Dermis blood vessel endothelial cell (primary cell): ENCODE data around the gene DRAXIN. TPM values are rescaled to one million over a fixed set of nuclear protein-coding genes. Genes with fewer than 3 reads are reported as not detected.

ENCODE experiments used
- DNase-seq: peaks from one replicate; pipeline ENCODE4 v3.0.0; 2010
- total RNA-seq: library from RNA; depleted of rRNA; stranded (reverse); fragments of >200 nt; gene quantifications from 2 replicates; pipeline ENCODE4 v1.2.3, GENCODE V29; 2014

Gene DRAXIN
- total RNA-seq, 1 donor from 2014 or later: 0.17 TPM

GRCh38 chr1:11738783-11739182 lies 47.3 kb downstream of the DRAXIN start:
- DNase-seq: no peak

DNA sequence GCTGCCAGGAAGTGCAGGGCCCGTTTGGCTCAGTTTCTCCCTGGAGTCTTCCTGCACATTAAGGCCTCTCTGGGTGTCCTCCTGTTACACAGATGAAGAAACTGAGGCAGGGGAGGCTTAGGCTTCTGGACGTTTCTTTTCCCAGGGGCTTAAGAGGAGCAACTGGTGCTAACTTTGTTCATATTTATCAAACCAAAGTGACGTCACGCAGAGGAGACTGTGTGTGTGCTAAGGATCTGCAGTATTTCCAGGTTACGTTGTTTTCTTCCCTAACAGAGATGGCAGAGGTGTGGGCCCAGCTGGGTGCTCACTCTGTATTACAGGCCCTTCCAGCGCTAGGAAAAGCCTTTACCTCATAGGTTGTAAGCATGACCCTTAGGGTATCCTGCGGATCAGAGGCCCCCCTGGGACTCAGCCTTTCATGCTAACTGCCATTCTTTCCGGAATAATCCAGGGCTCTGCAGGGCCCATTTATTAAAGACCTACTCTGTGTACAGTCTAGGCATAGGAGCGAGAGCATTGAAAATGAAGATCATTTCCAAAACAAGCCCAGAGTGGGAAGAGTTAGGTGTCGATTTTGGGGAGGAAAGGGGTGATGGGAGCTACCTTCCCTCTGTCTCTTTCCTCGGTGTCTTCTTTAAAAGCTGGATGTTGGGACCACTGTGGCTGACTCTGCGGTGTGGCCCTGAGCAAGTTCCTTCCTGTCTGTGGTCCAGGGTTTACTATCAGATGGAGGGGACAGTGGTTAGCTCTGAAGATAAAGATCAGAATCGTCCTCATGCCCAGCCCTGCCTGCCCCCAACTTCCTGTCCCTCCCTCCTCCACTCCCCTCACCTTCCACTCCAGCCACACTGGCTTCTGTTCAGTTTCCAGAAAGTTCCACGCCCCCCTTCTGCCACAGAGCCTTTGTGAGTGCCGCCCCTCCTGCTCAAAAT lies 49.0 kb downstream of the DRAXIN start:
- no peak for DNase-seq

GRCh38 chr1:11741482-11741881 lies 50.0 kb downstream of the DRAXIN start:
- no peak for DNase-seq

DNA sequence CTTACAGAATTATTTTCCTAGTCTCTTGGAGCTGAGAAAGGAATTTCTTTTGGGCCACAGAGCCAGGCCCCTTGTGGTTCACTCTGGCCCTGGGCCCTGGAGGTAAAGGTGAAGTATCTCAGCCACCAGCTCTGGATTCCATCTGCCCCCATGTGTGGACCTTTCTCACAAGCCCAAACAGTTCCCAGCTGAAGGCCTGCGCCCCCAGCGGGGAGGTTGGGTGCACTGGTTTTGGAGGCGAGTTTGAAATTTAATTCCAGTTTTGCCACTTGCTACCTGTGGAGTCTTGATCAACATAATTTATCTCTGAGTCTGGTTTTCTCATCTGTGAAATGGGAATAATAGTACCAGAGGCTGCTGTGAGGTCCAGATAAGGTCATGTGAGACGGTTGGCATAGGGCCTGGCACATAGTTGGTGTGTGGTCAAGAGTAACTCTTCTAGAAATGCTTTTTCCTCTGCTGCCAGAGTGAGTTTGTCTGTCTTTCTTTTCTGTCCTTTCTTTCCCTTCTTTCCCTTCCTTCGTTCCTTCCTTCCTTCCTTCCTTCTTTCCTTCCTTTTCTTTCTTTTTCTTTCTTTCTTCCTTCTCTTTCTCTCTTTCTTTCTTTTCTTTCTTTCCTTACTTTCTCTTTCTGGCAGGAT lies 50.5 kb downstream of the DRAXIN start:
- no peak for DNase-seq

DNA sequence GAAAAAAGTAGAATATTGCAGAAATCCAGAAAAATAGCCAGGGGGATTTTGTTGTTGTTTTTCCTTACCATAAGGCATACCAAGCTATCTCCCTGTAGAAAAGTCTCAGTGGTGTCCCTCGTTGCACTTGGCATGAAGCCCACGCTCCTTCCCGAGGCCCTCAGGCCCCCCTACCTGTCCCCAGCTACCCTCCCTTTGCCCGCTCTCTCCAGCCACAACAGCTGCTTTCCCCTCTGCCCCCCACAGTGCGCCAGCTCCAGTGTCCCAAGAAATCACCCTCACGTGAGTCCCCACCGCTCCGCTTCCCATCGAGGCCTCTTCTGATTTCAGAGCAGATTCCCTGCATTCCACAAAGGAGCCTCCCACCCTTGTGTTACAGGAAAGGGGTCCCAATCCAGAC lies 52.8 kb downstream of the DRAXIN start:
- no peak for DNase-seq

- peak; percentile 47 for DNase-seq
Measured at GRCh38 chr1:11746092-11746491, 54.6 kb downstream of the DRAXIN start.

GRCh38 chr1:11746795-11747487 lies 55.4 kb downstream of the DRAXIN start:
- no peak for DNase-seq

DNA sequence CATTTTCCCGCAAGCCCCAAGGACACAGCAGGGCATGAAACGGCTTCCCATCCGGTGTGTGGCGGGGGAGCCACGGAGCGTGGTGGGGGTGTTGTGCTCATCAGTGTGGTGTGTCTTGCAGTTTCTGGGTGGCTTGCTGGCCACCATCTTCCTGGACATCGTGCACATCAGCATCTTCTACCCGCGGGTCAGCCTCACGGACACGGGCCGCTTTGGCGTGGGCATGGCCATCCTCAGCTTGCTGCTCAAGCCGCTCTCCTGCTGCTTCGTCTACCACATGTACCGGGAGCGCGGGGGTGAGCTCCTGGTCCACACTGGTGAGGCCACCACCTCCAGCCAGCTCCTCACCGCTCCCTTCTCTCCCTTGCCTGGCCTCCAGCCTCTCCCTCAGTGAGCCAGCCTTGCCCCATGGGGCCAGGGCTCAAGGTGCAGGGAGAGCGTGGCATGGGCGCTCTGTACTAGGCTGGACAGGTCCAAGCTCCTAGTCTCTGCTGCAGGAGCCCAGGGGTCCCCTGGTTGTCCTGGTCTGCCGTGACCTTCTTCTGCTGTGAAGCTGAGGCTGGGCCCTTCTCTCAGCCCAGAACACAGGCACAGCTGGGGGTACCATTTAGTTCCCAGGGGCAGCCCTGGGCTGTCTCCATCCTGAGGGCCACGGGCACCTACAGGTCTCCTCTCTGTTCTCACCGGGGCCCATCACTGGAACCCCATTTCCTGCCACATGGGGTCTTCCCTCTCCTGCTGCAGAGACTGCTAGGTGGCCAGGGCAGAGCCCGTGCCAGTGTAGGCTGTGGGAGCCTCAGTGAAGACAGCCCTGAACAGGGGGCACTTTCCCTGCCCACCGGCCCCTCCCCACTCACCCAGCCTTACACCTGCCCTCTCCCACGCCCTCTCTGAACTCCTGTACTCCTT lies 57.0 kb downstream of the DRAXIN start:
- no peak for DNase-seq

GRCh38 chr1:11749203-11749689 lies 57.7 kb downstream of the DRAXIN start:
- peak; percentile 55 for DNase-seq

DNA sequence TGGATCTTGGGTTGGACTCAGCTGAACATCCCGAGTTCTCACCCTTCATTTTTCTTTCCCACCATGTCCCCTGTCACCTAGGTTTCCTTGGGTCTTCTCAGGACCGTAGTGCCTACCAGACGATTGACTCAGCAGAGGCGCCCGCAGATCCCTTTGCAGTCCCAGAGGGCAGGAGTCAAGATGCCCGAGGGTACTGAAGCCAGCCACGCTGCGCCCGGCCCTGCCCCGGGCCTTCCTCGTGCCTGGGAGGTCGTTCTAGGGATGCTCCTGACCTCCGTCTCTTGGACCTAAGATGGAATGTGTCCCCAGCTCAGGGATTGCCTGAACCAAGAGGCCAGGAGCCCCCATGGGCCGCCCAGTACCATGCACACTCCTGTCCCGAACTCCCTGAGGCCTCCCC lies 58.5 kb downstream of the DRAXIN start:
- DNase-seq: no peak

DNA sequence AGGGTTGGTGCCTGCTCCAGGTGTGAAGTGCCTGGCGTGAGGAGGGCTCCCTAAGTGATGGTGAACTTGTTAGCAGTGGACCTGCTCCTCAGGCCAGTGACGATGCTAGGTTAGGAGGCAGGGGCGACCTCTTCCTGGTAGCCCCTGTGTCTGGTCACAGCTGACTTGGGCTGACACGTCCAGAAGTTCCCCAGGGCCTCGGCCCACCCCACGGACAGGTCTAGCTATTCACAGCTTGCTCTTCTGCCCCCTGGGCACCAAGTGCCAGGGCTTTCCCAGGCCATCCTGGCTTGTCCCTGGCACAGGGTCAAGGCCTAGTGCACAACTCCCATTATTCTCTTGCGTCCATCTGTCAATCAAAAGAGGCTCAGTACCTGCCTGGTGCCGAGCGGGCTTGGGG lies 59.6 kb downstream of the DRAXIN start:
- no peak for DNase-seq

DNA sequence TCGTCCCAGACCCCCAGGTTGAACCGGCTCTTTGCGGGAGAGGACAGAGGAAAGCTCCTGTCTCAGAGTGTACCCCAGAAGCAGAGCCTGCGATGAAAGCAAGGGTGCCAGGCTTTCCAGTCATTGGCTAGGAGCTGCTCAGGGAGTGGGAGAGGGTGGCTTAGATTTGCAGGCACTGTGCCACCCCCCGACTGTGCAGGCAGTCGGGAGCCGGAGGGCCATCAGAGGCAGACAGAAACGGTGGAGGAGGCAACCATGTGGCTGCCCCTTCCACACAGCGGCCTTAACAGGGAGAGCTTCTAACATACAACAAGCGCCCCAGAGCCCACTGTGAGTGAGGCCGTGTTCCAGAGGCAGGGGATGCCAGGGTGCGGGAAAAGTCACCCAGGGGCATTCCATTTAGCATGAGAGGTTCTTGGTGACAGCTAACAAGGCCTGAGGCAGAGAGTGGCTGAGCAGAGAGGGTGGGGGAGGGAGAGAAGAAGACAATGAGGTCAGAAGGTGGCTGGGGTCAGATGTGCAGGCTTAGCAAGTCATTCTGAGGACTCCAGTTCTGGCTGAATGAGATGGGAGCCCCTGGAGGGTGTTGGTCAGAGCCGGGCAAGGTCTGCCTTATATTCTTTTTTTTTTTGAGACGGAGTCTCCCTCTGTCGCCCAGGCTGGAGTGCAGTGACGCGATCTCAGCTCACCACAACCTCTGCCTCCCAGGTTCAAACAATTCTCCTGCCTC lies 61.0 kb downstream of the DRAXIN start:
- no peak for DNase-seq

DNA sequence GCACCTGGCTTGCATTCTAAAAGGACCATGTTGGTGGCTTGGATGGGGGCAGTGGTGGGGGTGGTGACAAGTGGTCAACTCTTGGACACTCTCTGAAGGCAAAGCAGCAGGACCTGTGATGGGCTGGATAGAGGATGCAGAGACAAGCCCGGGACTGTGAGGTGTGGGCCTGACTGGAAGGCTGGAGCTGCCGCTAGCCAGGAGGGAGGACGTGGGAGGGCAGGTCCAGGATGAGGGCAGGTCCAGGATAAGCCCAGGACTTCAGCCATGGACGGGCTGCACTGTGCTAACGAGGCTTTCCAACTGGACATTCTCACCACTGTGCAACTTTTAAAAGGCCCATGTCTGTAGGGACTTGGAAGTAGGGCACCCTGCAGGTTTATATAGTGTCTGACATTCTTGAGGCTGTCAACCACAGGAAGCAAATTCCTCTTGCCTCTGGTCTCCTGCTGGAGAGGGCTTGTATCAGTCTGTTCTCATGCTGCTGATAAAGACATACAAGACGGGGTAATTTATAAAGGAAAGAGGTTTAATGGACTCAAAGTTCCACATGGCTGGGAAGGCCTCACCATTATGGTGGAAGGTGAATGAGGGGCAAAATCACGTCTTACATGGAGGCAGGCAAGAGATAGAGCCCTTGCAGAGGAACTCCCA lies 62.2 kb downstream of the DRAXIN start:
- DNase-seq: no peak

DNA sequence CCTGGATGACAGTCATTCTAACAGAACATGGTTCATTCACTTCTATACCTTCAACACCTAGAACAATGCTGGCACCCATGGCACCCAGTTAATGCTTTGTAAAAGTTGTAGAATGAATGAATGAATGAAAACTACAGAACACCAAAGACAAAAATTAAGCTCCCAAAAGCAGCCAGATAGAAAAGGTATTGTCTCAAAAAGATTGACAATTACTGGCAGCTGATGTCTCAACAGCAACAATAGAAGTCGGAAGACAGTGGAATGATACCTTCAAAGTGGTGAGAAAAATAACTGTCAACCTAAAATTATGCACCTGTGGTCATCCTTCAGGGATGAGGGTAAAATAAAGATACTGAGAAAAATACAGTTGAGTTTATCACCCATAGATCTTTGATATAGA lies 65.5 kb downstream of the DRAXIN start:
- DNase-seq: no peak

DNA sequence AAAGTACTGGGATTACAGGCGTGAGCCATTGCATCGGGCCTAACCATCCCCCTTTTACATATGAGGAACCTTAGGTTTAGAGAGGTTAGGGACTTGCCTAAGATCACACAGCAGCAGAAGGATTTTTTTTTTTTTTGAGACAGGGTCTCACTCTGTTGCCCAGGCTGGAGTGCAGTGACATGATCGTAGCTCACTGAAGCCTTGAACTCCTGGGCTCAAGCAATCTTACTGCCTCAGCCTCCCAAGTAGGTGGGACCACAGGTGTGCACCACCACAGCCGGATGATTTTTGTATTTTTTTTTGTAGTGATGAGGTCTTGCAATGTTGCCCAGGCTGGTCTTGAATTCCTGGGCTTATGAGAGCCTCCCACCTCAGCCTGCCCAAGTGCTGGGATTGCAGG lies 68.3 kb downstream of the DRAXIN start:
- DNase-seq: no peak

DNA sequence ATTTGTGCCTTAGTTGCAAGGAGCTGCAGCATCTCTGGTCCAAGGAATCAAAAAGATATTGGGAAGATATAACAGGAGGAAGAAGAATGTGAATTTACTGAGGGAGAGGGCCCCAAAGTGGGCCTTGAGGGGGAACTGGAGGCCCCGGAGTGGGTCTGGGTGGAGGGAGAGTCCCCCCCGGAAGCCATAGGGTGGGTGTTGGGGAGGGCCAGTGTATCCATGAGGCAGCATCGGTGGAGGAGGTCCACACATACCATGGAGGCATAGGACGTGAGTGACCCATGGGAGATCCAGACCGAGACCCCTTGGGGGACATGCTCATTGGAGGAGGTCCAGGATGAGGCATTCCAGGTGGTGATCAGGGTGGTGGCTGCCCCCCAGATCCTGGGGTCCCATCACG lies 69.8 kb downstream of the DRAXIN start:
- DNase-seq: no peak

DNA sequence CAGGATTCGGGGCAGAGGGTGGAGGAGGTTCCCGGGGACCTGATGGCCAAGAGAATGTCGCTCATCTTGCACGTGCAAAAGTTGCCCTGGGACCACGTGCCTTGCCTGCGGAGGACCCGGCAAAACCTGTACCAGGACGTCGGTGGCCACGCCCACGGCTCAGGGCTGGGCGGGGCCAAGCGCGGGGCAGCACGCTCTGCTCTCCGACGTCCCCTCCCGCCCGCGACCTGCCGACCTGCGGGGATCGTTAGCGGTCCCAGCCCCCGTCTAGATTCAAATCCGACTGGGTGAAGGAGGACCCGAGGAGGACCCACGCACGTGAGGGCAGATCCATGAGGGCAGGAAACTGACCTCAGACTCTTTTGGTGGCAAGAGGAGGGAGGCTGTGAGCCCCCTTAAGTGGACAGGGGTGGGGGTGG lies 70.5 kb downstream of the DRAXIN start, which contains the start of gene C1orf167:
Gene C1orf167, plus strand, starts transcription at position 206 of the 419 bp plus-strand sequence. CDS start 2,208 bp downstream, outside the sequence.
- DNase-seq: no peak

DNA sequence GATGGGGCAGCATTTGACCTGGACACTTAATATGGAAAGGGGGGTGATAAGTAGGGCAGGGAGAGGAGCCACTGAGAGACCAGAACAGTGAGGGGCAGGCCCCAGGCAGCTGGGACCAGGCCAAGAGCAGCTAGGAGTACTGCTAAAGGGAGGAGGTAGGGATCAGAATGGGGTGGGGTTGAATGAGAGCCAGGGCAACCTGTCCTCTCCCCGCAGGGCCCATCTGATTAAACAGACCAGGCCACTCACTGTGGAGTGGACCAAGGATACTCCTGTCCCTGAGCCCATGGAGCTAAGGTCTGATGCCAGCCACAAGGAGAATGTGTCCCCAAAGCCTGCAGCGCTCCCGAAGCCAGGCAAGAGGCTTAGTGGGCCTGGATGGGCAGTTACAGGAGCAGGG lies 72.6 kb downstream of the DRAXIN start:
- DNase-seq: no peak

DNA sequence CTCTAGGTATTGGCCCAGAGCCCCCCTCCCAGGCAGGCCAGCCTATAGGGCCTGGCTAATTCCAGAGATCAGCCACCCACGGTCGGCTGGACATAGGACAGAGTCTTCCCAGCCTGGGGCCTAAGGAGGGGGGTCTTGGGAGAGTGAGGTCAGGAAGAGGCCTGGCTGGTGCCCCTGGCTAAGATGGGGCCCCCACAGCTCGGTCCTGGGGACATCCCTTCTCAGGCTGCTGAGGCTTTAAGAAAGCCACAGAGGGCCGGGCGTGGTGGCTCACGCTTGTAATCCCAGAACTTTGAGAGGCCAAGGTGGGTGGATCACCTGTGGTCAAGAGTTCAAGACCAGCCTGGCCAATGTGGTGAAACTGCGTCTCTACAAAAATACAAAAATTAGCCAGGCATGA lies 73.0 kb downstream of the DRAXIN start:
- DNase-seq: no peak

- DNase-seq: no peak
Measured at GRCh38 chr1:11765661-11766428, 74.3 kb downstream of the DRAXIN start.
